ENCODE measurements around the gene RFTN1. TPM values are rescaled to one million over a fixed set of nuclear protein-coding genes. Genes with fewer than 3 reads are reported as not detected.

Gene RFTN1
- total RNA-seq, 3 donors from 2014 or later (not counting 1 experiment from before 2014, with no cell fraction given): 112 to 135 (median 115) TPM

DNA sequence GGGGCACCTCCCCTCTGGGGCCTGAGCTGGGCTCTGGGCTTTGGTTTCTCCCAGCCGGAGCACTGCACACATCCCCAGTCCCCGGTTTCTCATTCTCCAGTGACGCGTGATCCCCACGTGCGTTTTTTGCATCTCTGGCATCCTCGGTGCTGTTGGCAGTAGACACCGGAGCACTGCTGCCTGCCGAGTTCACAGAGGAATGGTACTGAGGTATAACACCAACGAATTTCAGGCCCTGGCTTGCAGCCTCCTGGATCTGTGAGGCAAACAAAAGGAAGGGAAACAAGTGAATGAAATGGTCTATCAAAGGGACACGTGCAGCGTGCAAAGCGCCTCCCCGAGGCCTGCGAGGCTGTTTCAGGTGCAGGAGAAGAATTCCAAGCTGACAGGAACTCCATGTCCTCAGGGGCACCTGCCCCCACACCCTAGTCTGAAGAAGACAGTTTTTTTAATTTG is 135.6 kb downstream of the RFTN1 start:
- peaks cover 25% of the 10 kb centered on the region for H3K36me3 ChIP-seq (ENCODE audit: control insufficient read depth, insufficient read depth, low read length)
- Mint-ChIP-seq H3K27ac (peak overlapping the region; percentile 85 to 86), H3K9me3 (no peaks in the 10 kb centered on the region), H3K4me3 (peak overlapping the region; percentile 76), H3K27me3 (ENCODE audit: low read depth in 2 of 2) (no peaks in the 10 kb centered on the region), H3K36me3 (no peaks in the 10 kb centered on the region), H3K4me1 (peaks cover 68 to 77% of the 10 kb centered on the region in 2 donors)
- 88% methylated on average over 15 of the region's 15 CpGs for WGBS (ENCODE audit: insufficient coverage)
- DNase-seq (peak in 1 of 2 donors; percentile 22), ATAC-seq (peak in 1 of 3 donors; percentile 6)
- no peaks in the 10 kb centered on the region for H3K9me3 ChIP-seq (ENCODE audit: control insufficient read depth, insufficient read depth, low read length)
- intact Hi-C loops (cut with micrococcal nuclease): no loop called here
- H3K27ac ChIP-seq (ENCODE audit: low read length): no peak overlapping the region
- H3K4me1 ChIP-seq (ENCODE audit: control insufficient read depth, insufficient read depth, low read length): peaks cover 45% of the 10 kb centered on the region
- no peaks in the 10 kb centered on the region for H3K27me3 ChIP-seq (ENCODE audit: control insufficient read depth, insufficient read depth, low read length)
- TF ChIP-seq, protein P1, sequence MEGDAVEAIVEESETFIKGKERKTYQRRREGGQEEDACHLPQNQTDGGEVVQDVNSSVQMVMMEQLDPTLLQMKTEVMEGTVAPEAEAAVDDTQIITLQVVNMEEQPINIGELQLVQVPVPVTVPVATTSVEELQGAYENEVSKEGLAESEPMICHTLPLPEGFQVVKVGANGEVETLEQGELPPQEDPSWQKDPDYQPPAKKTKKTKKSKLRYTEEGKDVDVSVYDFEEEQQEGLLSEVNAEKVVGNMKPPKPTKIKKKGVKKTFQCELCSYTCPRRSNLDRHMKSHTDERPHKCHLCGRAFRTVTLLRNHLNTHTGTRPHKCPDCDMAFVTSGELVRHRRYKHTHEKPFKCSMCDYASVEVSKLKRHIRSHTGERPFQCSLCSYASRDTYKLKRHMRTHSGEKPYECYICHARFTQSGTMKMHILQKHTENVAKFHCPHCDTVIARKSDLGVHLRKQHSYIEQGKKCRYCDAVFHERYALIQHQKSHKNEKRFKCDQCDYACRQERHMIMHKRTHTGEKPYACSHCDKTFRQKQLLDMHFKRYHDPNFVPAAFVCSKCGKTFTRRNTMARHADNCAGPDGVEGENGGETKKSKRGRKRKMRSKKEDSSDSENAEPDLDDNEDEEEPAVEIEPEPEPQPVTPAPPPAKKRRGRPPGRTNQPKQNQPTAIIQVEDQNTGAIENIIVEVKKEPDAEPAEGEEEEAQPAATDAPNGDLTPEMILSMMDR (IDR thresholded peaks at IDR 0.05): no peak
- no peak overlapping the region for H3K4me3 ChIP-seq (ENCODE audit: low read length)

DNA sequence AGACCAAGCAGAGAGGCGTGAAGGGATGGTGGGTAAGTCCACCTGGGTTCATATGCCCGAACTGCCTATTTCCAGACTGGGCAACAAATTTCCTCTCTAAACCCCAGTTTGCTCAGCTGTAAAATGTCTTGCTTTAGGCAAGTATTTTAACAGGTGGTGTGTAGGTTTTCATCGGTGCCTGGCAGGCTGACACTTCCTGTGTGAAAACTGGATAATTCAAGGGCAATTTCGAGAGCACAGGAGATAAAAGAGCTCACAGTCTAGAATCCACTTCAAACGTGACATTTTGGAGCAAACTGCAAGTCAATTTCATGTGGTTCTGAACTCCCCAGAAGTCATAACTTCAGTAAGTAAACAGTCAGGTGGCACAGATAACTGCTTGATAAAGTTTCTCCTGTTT is 136.3 kb downstream of the RFTN1 start:
- H3K36me3 Mint-ChIP-seq: no peaks in the 10 kb centered on the region
- intact Hi-C loops (cut with micrococcal nuclease): no loop called here
- WGBS (ENCODE audit: insufficient coverage): 10% methylated on average over 5 of the region's 5 CpGs
- Histone ChIP-seq H3K36me3 (ENCODE audit: control insufficient read depth, insufficient read depth, low read length) (peaks cover 28% of the 10 kb centered on the region), H3K27ac (ENCODE audit: low read length) (peak overlapping the region; percentile 9), H3K4me1 (ENCODE audit: control insufficient read depth, insufficient read depth, low read length) (peaks cover 51% of the 10 kb centered on the region), H3K27me3 (ENCODE audit: control insufficient read depth, insufficient read depth, low read length) (no peaks in the 10 kb centered on the region), H3K4me3 (ENCODE audit: low read length) (no peak overlapping the region), H3K9me3 (ENCODE audit: control insufficient read depth, insufficient read depth, low read length) (no peaks in the 10 kb centered on the region)
- H3K4me1 Mint-ChIP-seq: peaks cover 63 to 77% of the 10 kb centered on the region in 2 donors
- H3K4me3 Mint-ChIP-seq: peak overlapping the region; percentile 76
- ATAC-seq: peak; percentile 43 to 66 (median 54)
- H3K27me3 Mint-ChIP-seq (ENCODE audit: low read depth in 2 of 2): no peaks in the 10 kb centered on the region
- no peaks in the 10 kb centered on the region for H3K9me3 Mint-ChIP-seq
- peak overlapping the region; percentile 85 to 86 for H3K27ac Mint-ChIP-seq
- TF ChIP-seq, protein P1 (IDR thresholded peaks at IDR 0.05): no peak
- DNase-seq: peak in 1 of 2 donors; percentile 78

DNA sequence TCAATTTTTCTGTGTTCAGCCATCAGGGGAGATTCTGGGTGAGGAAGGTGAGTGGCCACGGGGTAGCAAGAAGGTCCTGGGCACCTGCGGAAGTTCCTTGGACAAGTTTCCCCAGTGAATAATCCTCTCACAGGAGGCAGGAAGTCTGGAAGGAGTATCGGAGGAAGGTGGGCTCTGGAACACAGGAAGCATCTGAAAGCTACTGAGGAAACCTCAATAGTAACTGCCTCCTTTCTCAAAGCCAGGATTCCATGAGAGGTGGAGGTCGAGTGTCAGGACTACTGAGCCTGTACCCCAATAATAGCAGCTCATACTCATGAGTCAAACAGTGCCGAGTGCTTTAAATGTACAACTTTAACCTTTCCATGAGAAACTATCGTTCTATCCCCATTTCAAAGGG is 137.6 kb downstream of the RFTN1 start:
- Histone ChIP-seq H3K36me3 (ENCODE audit: control insufficient read depth, insufficient read depth, low read length) (peaks cover 32% of the 10 kb centered on the region), H3K4me1 (ENCODE audit: control insufficient read depth, insufficient read depth, low read length) (peaks cover 58% of the 10 kb centered on the region), H3K9me3 (ENCODE audit: control insufficient read depth, insufficient read depth, low read length) (no peaks in the 10 kb centered on the region), H3K27ac (ENCODE audit: low read length) (no peak overlapping the region), H3K4me3 (ENCODE audit: low read length) (no peak overlapping the region), H3K27me3 (ENCODE audit: control insufficient read depth, insufficient read depth, low read length) (no peaks in the 10 kb centered on the region)
- DNase-seq: no peak
- TF ChIP-seq, protein P1 (IDR thresholded peaks at IDR 0.05): no peak
- H3K4me3 Mint-ChIP-seq: no peak overlapping the region
- no peaks in the 10 kb centered on the region for H3K36me3 Mint-ChIP-seq
- no peaks in the 10 kb centered on the region for H3K9me3 Mint-ChIP-seq
- no peak for ATAC-seq
- H3K27me3 Mint-ChIP-seq (ENCODE audit: low read depth in 2 of 2): no peaks in the 10 kb centered on the region
- intact Hi-C loops (cut with micrococcal nuclease): no loop called here
- H3K27ac Mint-ChIP-seq: peak overlapping the region in 1 of 2 donors; percentile 86
- H3K4me1 Mint-ChIP-seq: peaks cover 64 to 90% of the 10 kb centered on the region in 2 donors
- 83% methylated on average over 4 of the region's 6 CpGs for WGBS (ENCODE audit: insufficient coverage)

DNA sequence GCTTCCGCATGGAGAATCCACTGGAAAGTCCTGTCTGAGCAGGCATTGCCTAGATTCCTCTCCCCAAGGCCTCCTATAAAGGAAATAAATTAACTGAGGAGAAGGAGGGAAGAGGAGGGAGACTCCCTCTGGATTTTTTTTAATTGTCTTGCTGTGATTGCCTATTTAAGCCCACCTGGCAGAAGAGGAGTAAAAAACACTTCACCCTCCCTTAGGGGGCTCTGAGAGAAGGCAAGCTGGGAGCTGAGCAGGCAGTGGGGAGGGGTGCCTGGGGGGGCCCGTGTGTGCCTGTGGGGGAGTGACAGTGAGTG is 138.6 kb downstream of the RFTN1 start:
- Histone ChIP-seq H3K4me3 (ENCODE audit: low read length) (no peak overlapping the region), H3K27me3 (ENCODE audit: control insufficient read depth, insufficient read depth, low read length) (no peaks in the 10 kb centered on the region), H3K9me3 (ENCODE audit: control insufficient read depth, insufficient read depth, low read length) (no peaks in the 10 kb centered on the region), H3K4me1 (ENCODE audit: control insufficient read depth, insufficient read depth, low read length) (peaks cover 61% of the 10 kb centered on the region), H3K27ac (ENCODE audit: low read length) (no peak overlapping the region), H3K36me3 (ENCODE audit: control insufficient read depth, insufficient read depth, low read length) (peaks cover 33% of the 10 kb centered on the region)
- WGBS (ENCODE audit: insufficient coverage): 83% methylated on average over 2 of the region's 2 CpGs
- ATAC-seq (no peak), DNase-seq (no peak)
- H3K27me3 Mint-ChIP-seq (ENCODE audit: low read depth in 2 of 2): no peaks in the 10 kb centered on the region
- H3K4me3 Mint-ChIP-seq: no peak overlapping the region
- H3K27ac Mint-ChIP-seq: peak overlapping the region in 1 of 2 donors; percentile 62
- H3K9me3 Mint-ChIP-seq: no peaks in the 10 kb centered on the region
- H3K36me3 Mint-ChIP-seq: peaks cover 4% of the 10 kb centered on the region
- intact Hi-C loops (cut with micrococcal nuclease): no loop called here
- peaks cover 64 to 86% of the 10 kb centered on the region in 2 donors for H3K4me1 Mint-ChIP-seq
- TF ChIP-seq, protein P1 (IDR thresholded peaks at IDR 0.05): no peak
